ENCODE data around the gene NCAPD2. TPM values are rescaled to one million over a fixed set of nuclear protein-coding genes. Genes with fewer than 3 reads are reported as not detected.
A peak's percentile ranks its signal among the peaks of the same experiment; 100 is the strongest.

Gene NCAPD2
- total RNA-seq, 4 donors from 2014 or later = 13.9 to 26.1 (median 24.7) TPM

DNA sequence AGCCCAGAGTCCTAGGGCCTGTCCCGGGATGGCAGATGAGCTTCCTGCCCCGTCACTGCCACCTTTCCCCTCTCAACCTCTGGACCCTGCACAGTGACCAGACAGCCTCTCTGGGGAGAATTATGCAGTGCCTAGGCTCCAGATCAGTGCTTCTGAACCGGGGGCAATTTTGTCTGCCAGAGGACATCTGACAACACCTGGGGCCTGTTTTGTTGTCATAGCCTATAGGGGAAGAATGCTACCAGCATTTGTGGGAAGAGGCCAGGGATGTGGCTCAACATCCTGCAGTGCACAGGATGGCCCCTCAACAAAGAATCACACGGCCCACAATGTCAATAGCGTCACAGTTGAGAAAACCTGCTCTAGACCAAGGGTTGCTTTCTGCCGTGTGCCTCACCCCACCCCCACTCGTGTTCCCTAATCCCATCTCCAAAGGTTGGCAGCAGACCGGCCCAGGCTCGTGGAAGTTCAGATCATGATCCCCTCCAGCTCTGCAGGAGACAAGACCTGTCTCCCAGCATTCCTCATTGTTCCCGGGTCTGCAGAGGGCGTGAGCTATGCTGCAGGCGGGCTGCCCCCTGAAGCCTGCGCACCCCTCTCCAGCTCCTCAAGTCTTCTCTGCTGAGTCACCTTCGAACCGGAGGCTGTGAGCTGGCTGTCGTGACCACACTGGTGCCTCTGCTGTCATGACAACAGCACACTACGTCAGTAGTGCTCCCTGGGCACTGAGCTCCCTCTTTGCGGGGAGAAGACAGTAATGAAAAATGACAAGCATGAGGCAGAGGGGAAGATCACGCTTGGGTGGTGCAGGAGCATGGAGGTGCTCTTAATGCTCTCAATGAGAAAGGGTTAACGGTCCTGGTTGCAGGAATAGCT is 38.4 kb downstream of the NCAPD2 start:
- H3K27me3 ChIP-seq = no peaks in the 10 kb centered on the region
- H3K4me1 ChIP-seq = peaks cover 34 to 48% (median 46%) of the 10 kb centered on the region in 4 donors
- 18% methylated on average over 15 of the region's 20 CpGs for WGBS
- H3K9me3 ChIP-seq = no peaks in the 10 kb centered on the region
- H3K27ac ChIP-seq (replicated peaks in 1 of 4) = peak overlapping the region; percentile 93 to 99 (median 94)
- DNase-seq (ENCODE audit: extremely low spot score) = no peak
- peaks cover 46 to 58% (median 54%) of the 10 kb centered on the region in 4 donors for H3K36me3 ChIP-seq
- TF ChIP-seq POLR2AphosphoS5 (IDR thresholded peaks at IDR 0.05) (peak; percentile 83 to 89), EP300 (IDR thresholded peaks at IDR 0.05) (no peak), POLR2A (IDR thresholded peaks at IDR 0.05; ENCODE audit: low read depth) (peak; percentile 1)
- TF ChIP-seq, protein P1, sequence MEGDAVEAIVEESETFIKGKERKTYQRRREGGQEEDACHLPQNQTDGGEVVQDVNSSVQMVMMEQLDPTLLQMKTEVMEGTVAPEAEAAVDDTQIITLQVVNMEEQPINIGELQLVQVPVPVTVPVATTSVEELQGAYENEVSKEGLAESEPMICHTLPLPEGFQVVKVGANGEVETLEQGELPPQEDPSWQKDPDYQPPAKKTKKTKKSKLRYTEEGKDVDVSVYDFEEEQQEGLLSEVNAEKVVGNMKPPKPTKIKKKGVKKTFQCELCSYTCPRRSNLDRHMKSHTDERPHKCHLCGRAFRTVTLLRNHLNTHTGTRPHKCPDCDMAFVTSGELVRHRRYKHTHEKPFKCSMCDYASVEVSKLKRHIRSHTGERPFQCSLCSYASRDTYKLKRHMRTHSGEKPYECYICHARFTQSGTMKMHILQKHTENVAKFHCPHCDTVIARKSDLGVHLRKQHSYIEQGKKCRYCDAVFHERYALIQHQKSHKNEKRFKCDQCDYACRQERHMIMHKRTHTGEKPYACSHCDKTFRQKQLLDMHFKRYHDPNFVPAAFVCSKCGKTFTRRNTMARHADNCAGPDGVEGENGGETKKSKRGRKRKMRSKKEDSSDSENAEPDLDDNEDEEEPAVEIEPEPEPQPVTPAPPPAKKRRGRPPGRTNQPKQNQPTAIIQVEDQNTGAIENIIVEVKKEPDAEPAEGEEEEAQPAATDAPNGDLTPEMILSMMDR (IDR thresholded peaks at IDR 0.05) = no peak
- peak overlapping the region; percentile 76 to 98 (median 80) for H3K4me3 ChIP-seq
- intact Hi-C loops (cut with DNase I) = loop anchor here (2.0 to 5.0 kb wide), 3 partner anchors 37 to 200 kb away; partner anchors contain the start of genes NCAPD2 and VAMP1

DNA sequence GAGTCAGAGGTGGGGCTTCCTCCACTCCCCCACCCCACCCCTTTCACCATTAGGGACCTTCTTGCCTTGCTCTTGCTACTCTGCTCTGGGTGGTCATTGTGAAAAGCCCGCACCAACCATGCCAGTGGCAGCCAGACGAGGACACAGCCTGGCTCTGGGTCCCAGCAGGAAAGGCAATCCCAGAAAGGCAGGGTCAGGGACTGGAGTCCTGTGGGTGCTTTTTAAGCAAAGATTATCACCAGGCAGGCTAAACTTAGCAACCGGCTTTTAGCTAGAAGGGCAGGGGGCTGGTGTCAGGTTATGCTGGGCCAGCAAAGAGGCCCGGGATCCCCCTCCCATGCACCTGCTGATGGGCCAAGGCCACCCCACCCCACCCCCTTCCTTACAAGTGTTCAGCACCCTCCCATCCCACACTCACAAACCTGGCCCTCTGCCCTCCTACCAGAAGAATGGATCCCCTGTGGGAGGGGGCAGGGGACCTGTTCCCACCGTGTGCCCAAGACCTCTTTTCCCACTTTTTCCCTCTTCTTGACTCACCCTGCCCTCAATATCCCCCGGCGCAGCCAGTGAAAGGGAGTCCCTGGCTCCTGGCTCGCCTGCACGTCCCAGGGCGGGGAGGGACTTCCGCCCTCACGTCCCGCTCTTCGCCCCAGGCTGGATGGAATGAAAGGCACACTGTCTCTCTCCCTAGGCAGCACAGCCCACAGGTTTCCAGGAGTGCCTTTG is 39.2 kb downstream of the NCAPD2 start:
- Histone ChIP-seq H3K4me3 (peak overlapping the region; percentile 76 to 98 (median 80)), H3K36me3 (peaks cover 46 to 58% (median 54%) of the 10 kb centered on the region in 4 donors), H3K27me3 (no peaks in the 10 kb centered on the region), H3K4me1 (peaks cover 42 to 56% (median 54%) of the 10 kb centered on the region in 4 donors), H3K27ac (replicated peaks in 1 of 4) (peak overlapping the region; percentile 93 to 99 (median 94)), H3K9me3 (no peaks in the 10 kb centered on the region)
- under 1% methylated on average over 12 of the region's 14 CpGs for WGBS
- intact Hi-C loops (cut with DNase I) = loop anchor here (2.0 to 5.0 kb wide), 3 partner anchors 38 to 201 kb away; partner anchors contain the start of genes NCAPD2 and VAMP1
- TF ChIP-seq POLR2AphosphoS5 (IDR thresholded peaks at IDR 0.05) (peak; percentile 54 to 72), EP300 (IDR thresholded peaks at IDR 0.05) (no peak)
- DNase-seq (ENCODE audit: extremely low spot score) = peak; percentile 94

DNA sequence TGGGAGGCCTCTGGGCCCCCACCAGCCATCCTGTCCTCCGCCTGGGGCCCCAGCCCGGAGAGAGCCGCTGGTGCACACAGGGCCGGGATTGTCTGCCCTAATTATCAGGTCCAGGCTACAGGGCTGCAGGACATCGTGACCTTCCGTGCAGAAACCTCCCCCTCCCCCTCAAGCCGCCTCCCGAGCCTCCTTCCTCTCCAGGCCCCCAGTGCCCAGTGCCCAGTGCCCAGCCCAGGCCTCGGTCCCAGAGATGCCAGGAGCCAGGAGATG is 39.7 kb downstream of the NCAPD2 start:
- no peak for TF ChIP-seq POLR2A (IDR thresholded peaks at IDR 0.05; ENCODE audit: low read depth)
- no peak for TF ChIP-seq EP300 (IDR thresholded peaks at IDR 0.05)
- TF ChIP-seq, protein P1 (IDR thresholded peaks at IDR 0.05) = no peak
- no peak for TF ChIP-seq POLR2AphosphoS5 (IDR thresholded peaks at IDR 0.05)
- 0% methylated on average over 7 of the region's 9 CpGs for WGBS
- peak; percentile 95 for DNase-seq (ENCODE audit: extremely low spot score)
- peaks cover 47 to 61% (median 59%) of the 10 kb centered on the region in 4 donors for H3K4me1 ChIP-seq
- H3K9me3 ChIP-seq = no peaks in the 10 kb centered on the region
- intact Hi-C loops (cut with DNase I) = loop anchor here (2.0 to 5.0 kb wide), 3 partner anchors 39 to 201 kb away; partner anchors contain the start of genes NCAPD2 and VAMP1
- peak overlapping the region; percentile 93 to 99 (median 94) for H3K27ac ChIP-seq (replicated peaks in 1 of 4)
- H3K4me3 ChIP-seq = peak overlapping the region; percentile 76 to 98 (median 80)
- no peaks in the 10 kb centered on the region for H3K27me3 ChIP-seq
- H3K36me3 ChIP-seq = peaks cover 46 to 58% (median 54%) of the 10 kb centered on the region in 4 donors

DNA sequence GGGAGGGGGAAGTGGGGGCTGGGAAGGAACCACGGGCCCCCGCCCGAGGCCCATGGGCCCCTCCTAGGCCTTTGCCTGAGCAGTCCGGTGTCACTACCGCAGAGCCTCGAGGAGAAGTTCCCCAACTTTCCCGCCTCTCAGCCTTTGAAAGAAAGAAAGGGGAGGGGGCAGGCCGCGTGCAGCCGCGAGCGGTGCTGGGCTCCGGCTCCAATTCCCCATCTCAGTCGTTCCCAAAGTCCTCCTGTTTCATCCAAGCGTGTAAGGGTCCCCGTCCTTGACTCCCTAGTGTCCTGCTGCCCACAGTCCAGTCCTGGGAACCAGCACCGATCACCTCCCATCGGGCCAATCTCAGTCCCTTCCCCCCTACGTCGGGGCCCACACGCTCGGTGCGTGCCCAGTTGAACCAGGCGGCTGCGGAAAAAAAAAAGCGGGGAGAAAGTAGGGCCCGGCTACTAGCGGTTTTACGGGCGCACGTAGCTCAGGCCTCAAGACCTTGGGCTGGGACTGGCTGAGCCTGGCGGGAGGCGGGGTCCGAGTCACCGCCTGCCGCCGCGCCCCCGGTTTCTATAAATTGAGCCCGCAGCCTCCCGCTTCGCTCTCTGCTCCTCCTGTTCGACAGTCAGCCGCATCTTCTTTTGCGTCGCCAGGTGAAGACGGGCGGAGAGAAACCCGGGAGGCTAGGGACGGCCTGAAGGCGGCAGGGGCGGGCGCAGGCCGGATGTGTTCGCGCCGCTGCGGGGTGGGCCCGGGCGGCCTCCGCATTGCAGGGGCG is 40.2 kb downstream of the NCAPD2 start, which contains the start of gene GAPDH:
TSS of gene GAPDH (plus strand) at position 595 of the 772 bp plus-strand sequence. CDS start 316 bp downstream, outside the sequence.
- Histone ChIP-seq H3K36me3 (peaks cover 43 to 58% (median 54%) of the 10 kb centered on the region in 4 donors), H3K9me3 (no peaks in the 10 kb centered on the region), H3K4me1 (peaks cover 47 to 62% (median 60%) of the 10 kb centered on the region in 4 donors), H3K27ac (replicated peaks in 1 of 4) (peak within 1 kb of the TSS; percentile 93 to 99 (median 94)), H3K27me3 (no peaks in the 10 kb centered on the region), H3K4me3 (peak within 1 kb of the TSS; percentile 76 to 98 (median 80))
- TF ChIP-seq EP300 (IDR thresholded peaks at IDR 0.05) = no peak
- TF ChIP-seq, protein P1 (IDR thresholded peaks at IDR 0.05) = no peak
- peak; percentile 86 to 99 for TF ChIP-seq POLR2AphosphoS5 (IDR thresholded peaks at IDR 0.05)
- peak; percentile 97 for TF ChIP-seq POLR2A (IDR thresholded peaks at IDR 0.05; ENCODE audit: low read depth)
- intact Hi-C loops (cut with DNase I) = loop anchor here (2.0 to 5.0 kb wide), 3 partner anchors 39 to 202 kb away; partner anchors contain the start of genes NCAPD2 and VAMP1
- peak; percentile 97 for DNase-seq (ENCODE audit: extremely low spot score)
- 0% methylated on average over 18 of the region's 62 CpGs for WGBS
